GM18517 (cell line): ENCODE results near the gene KLK10.
"Not testable (repeated sequence)": the region's sequence is repeated elsewhere in the genome, so short reads cannot be mapped to it uniquely, and the experiment has no call there.

Source experiments
- ATAC-seq: cut with Tn5 transposase; IDR thresholded peaks from one replicate; pipeline ENCODE4 v1.9.1; 2021; ENCODE audit warnings: mild to moderate bottlenecking, moderate library complexity; ENCODE audit not compliant: unreplicated experiment

KLK10 gene

GRCh38 chr19:51002542-51003311 lies 16.8 kb downstream of the KLK10 start:
- no peak for ATAC-seq

- ATAC-seq: no peak
Observed at GRCh38 chr19:51002089-51002532, 17.4 kb downstream of the KLK10 start.

GRCh38 chr19:51001515-51001914 lies 18.0 kb downstream of the KLK10 start, which contains the start of gene KLK8:
TSS of gene KLK8 (minus strand) at chr19:51001604. CDS start at chr19:51001167, 437 bp downstream.
- no peak for ATAC-seq

- ATAC-seq: no peak
Observed at GRCh38 chr19:51000981-51001380, 18.5 kb downstream of the KLK10 start.

GRCh38 chr19:51000426-51000825 lies 19.1 kb downstream of the KLK10 start:
- no peak for ATAC-seq

GRCh38 chr19:50998686-50999085 lies 20.8 kb downstream of the KLK10 start:
- no peak for ATAC-seq

GRCh38 chr19:50998061-50998460 lies 21.4 kb downstream of the KLK10 start:
- no peak for ATAC-seq

- ATAC-seq: no peak
Observed at GRCh38 chr19:50994129-50994528, 25.4 kb downstream of the KLK10 start.

GRCh38 chr19:50992666-50993035 lies 26.9 kb downstream of the KLK10 start:
- ATAC-seq: no peak

- ATAC-seq: not testable (repeated sequence)
Observed at GRCh38 chr19:50984416-50984815, 35.1 kb downstream of the KLK10 start.

GRCh38 chr19:50983625-50984292 lies 35.8 kb downstream of the KLK10 start, which contains the start of gene KLK7:
TSS of gene KLK7 (minus strand) at chr19:50983917. CDS start at chr19:50982399, 1,518 bp downstream.
- no peak for ATAC-seq

GRCh38 chr19:50982186-50982585 lies 37.3 kb downstream of the KLK10 start:
- no peak for ATAC-seq

- ATAC-seq: no peak
Observed at GRCh38 chr19:50981587-50982146, 37.8 kb downstream of the KLK10 start.

- ATAC-seq: no peak
Observed at GRCh38 chr19:50980208-50980607, 39.3 kb downstream of the KLK10 start.

- ATAC-seq: no peak
Observed at GRCh38 chr19:50979758-50980157, 39.8 kb downstream of the KLK10 start.

- ATAC-seq: no peak
Observed at GRCh38 chr19:50978772-50979390, 40.6 kb downstream of the KLK10 start.

GRCh38 chr19:50977626-50978025 lies 41.9 kb downstream of the KLK10 start:
- ATAC-seq: no peak

GRCh38 chr19:50975766-50976165 lies 43.7 kb downstream of the KLK10 start:
- ATAC-seq: no peak

- no peak for ATAC-seq
Observed at GRCh38 chr19:50974702-50975556, 44.6 kb downstream of the KLK10 start.

- ATAC-seq: no peak
Observed at GRCh38 chr19:50972795-50973376, 46.6 kb downstream of the KLK10 start.
